ENCODE results near the gene GPR22. TPM values are rescaled to one million over a fixed set of nuclear protein-coding genes. Genes with fewer than 3 reads are reported as not detected.
A peak's percentile ranks its signal among the peaks of the same experiment; 100 is the strongest.

Gene GPR22
- total RNA-seq, 1 donor from 2014 or later, result not detected

DNA sequence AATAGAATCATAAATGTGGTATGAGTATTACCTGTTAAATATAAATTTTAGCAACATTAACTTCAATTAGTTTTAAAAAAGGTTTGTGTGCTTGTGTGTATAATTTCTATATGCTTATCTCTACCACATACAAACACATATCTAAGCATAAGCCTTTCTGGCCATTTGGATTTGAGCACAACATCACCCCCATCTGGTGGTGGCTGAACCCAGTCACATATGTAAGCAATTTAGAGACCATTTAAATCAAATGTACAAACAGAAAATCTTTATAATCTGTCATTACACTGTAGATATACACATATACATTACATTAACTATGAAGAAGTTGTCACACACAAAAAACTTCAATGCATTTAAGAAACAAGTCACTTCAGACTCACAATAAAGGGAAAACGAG, 31.7 kb downstream of the GPR22 start:
- TF ChIP-seq, protein P1, sequence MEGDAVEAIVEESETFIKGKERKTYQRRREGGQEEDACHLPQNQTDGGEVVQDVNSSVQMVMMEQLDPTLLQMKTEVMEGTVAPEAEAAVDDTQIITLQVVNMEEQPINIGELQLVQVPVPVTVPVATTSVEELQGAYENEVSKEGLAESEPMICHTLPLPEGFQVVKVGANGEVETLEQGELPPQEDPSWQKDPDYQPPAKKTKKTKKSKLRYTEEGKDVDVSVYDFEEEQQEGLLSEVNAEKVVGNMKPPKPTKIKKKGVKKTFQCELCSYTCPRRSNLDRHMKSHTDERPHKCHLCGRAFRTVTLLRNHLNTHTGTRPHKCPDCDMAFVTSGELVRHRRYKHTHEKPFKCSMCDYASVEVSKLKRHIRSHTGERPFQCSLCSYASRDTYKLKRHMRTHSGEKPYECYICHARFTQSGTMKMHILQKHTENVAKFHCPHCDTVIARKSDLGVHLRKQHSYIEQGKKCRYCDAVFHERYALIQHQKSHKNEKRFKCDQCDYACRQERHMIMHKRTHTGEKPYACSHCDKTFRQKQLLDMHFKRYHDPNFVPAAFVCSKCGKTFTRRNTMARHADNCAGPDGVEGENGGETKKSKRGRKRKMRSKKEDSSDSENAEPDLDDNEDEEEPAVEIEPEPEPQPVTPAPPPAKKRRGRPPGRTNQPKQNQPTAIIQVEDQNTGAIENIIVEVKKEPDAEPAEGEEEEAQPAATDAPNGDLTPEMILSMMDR (IDR thresholded peaks at IDR 0.05), result peak; percentile 77
- Mint-ChIP-seq H3K27ac (ENCODE audit: unreplicated experiment) (no peak overlapping the region), H3K9me3 (ENCODE audit: low read depth) (no peaks in the 10 kb centered on the region), H3K4me3 (ENCODE audit: unreplicated experiment) (no peak overlapping the region), H3K4me1 (ENCODE audit: low read depth) (peaks cover 16% of the 10 kb centered on the region), H3K36me3 (ENCODE audit: low read depth) (peaks cover 4% of the 10 kb centered on the region), H3K27me3 (ENCODE audit: low read depth) (no peaks in the 10 kb centered on the region)
- DNase-seq (ENCODE audit: low spot score), result no peak

- TF ChIP-seq, protein P1 (IDR thresholded peaks at IDR 0.05), result no peak
- Mint-ChIP-seq H3K36me3 (ENCODE audit: low read depth) (peaks cover 4% of the 10 kb centered on the region), H3K27me3 (ENCODE audit: low read depth) (no peaks in the 10 kb centered on the region), H3K27ac (ENCODE audit: unreplicated experiment) (no peak overlapping the region), H3K9me3 (ENCODE audit: low read depth) (no peaks in the 10 kb centered on the region), H3K4me3 (ENCODE audit: unreplicated experiment) (no peak overlapping the region), H3K4me1 (ENCODE audit: low read depth) (peaks cover 16% of the 10 kb centered on the region)
- DNase-seq (ENCODE audit: low spot score), result no peak
These were observed 32.3 kb downstream of the GPR22 start for GRCh38 chr7:107502154-107502553.

- Mint-ChIP-seq H3K27ac (ENCODE audit: unreplicated experiment) (no peak overlapping the region), H3K4me3 (ENCODE audit: unreplicated experiment) (no peak overlapping the region), H3K27me3 (ENCODE audit: low read depth) (no peaks in the 10 kb centered on the region), H3K4me1 (ENCODE audit: low read depth) (peaks cover 14% of the 10 kb centered on the region), H3K36me3 (ENCODE audit: low read depth) (peaks cover 6% of the 10 kb centered on the region), H3K9me3 (ENCODE audit: low read depth) (peaks cover 1% of the 10 kb centered on the region)
- TF ChIP-seq, protein P1 (IDR thresholded peaks at IDR 0.05), result no peak
- no peak for DNase-seq (ENCODE audit: low spot score)
These were observed 32.9 kb downstream of the GPR22 start for GRCh38 chr7:107502797-107503196.

GRCh38 chr7:107503687-107504086, 33.8 kb downstream of the GPR22 start:
- no peak for DNase-seq (ENCODE audit: low spot score)
- H3K27ac Mint-ChIP-seq (ENCODE audit: unreplicated experiment), result no peak overlapping the region
- H3K36me3 Mint-ChIP-seq (ENCODE audit: low read depth), result peaks cover 8% of the 10 kb centered on the region
- TF ChIP-seq, protein P1 (IDR thresholded peaks at IDR 0.05), result no peak
- H3K9me3 Mint-ChIP-seq (ENCODE audit: low read depth), result peaks cover 4% of the 10 kb centered on the region
- H3K4me3 Mint-ChIP-seq (ENCODE audit: unreplicated experiment), result no peak overlapping the region
- peaks cover 14% of the 10 kb centered on the region for H3K4me1 Mint-ChIP-seq (ENCODE audit: low read depth)
- no peaks in the 10 kb centered on the region for H3K27me3 Mint-ChIP-seq (ENCODE audit: low read depth)

GRCh38 chr7:107505362-107505761, 35.5 kb downstream of the GPR22 start:
- H3K9me3 Mint-ChIP-seq (ENCODE audit: low read depth), result peaks cover 8% of the 10 kb centered on the region
- TF ChIP-seq, protein P1 (IDR thresholded peaks at IDR 0.05), result no peak
- DNase-seq (ENCODE audit: low spot score), result no peak
- H3K36me3 Mint-ChIP-seq (ENCODE audit: low read depth), result peaks cover 13% of the 10 kb centered on the region
- H3K4me3 Mint-ChIP-seq (ENCODE audit: unreplicated experiment), result no peak overlapping the region
- no peaks in the 10 kb centered on the region for H3K27me3 Mint-ChIP-seq (ENCODE audit: low read depth)
- H3K4me1 Mint-ChIP-seq (ENCODE audit: low read depth), result peaks cover 11% of the 10 kb centered on the region
- H3K27ac Mint-ChIP-seq (ENCODE audit: unreplicated experiment), result no peak overlapping the region
